Left ventricle myocardium superior (tissue), 1 donor: ENCODE measurements around the gene RIMKLA. TPM values are rescaled to one million over a fixed set of nuclear protein-coding genes. Genes with fewer than 3 reads are reported as not detected.

Source experiments
- ATAC-seq: fragments of 200-7000 bp; cut with Tn5 transposase; one replicate; pipeline ENCODE4 v1.9.1; 2020; ENCODE audit warnings: mild to moderate bottlenecking, moderate library complexity
- DNase-seq: peaks from one replicate; pipeline ENCODE4 v3.0.0-alpha.2; 2020
- intact Hi-C: fragments of 100-400 bp; cut with micrococcal nuclease; formaldehyde crosslinking; loops from one replicate; pipeline ENCODE4 v1.11.0; 2022
- total RNA-seq: library from RNA; stranded (reverse); fragmentation: NEBNext Ultra II Directional; extraction: Animal tissue kit (Norgen Biotek cat#: 25700); gene quantifications from one replicate; pipeline ENCODE4 v1.2.1, GENCODE V29; 2021
- donor health status: DM: no; HTN: yes; CAD: no; lungs with severe emphysema.

Gene RIMKLA
- total RNA-seq, 1 donor from 2014 or later = 9.7 TPM

DNA sequence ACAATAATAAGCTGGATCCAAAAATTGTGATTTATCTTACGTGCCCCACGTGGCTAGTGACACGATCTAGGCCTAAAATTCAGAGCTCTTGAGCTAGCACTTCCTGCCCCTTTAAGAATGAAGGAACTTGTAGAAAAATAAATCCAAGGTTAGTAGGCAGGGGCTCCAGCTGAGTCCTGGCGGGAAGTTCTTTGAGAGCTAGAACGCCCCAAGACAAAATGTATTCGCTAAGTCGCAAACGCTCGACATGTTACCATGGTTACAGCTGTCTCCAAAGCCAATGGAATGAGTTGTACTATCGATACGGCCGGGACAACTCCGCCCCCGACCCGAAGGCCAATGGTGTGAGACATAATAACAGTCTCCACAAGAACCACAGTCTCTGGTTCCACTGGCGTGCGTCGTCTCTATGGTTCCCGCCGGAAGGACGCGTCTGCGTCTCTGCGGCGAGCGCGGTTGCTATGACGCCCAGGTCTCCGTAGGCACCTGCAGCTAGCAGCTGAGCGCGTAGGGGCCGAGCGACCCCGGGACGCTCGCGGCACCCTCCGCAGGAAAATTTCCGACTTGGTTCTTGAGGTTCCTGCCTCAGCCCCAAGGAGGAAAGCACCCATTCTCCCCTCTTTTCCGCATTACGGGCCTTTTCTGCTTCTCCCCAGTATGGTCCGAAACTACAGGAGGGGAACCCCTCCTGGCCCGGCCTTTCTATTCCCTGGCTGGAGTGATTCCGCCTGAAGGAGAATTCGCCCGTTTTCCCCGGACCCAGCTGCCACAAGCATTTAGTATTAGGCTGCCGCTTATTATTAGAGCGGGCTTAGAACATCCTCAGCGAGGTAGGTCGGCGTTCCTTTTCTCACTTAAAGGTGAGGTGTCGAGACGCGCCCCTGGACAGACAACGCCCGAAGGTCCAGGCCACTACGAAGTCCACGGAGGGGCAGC, 82.5 kb downstream of the RIMKLA start, which contains the start of gene CCDC30:
CCDC30 (plus strand) TSS at position 459 of the 936 bp plus-strand sequence. CDS start 17,266 bp downstream, outside the sequence.
- ATAC-seq (peak; percentile 100), DNase-seq (peak; percentile 94)
- intact Hi-C loops = no loop called here

DNA sequence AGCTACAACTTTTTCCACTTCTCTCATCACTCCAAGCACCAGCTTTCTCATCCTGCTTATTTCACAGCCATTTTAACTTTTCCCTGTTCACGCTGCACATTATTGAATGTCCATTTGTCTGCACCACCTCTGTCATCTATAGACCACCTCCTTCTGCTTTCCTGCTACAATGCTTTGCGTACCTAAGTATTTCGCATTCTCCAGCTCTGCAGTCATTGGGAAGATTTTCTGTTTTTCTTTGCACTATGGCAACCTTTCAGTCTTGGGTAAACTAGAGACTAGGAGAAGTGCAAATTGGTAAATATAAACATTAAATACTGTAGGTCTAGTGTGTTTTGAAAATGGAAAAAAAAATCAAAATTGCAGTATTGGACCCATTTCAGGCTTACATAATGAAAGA, 83.3 kb downstream of the RIMKLA start:
- intact Hi-C loops = no loop called here
- no peak for ATAC-seq
- no peak for DNase-seq

DNA sequence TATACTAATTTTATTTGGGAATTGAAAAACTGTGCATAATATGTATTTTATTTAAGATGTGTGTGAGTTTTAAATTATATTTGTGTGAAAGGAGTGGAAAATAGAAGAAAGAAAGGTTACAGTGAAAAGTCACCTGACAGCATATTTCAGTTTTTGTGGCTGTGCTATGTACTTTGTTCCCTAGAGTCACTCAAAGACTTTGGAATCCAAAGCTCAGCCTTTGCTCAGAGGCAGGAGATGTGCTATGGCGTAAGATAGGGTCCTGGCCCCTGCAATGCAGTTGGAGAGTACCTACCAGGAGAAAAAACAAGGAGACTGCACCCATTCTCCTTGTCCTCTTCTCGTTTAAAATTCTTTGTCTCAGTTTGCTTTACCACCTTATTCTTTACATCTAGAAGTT, 85.4 kb downstream of the RIMKLA start:
- ATAC-seq (no peak), DNase-seq (no peak)
- intact Hi-C loops = no loop called here

DNA sequence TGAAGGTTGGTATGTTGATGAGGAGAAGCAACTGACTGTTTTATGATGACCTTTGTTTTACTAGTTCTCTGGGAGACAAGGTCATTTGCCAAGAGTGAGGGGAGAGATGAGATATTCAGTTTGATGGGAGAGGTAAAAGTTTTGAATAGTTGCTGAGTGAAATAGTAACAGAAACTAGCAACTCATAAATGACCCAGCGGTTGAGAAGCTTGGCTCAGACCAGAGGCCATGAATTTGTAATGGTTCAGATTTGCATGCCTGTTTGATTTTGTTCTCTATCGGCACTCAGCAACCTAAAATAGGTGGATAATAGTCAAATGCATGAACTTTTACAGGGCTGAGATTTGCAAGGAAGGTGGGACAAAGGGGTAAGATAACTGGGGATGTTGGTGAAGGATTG, 89.1 kb downstream of the RIMKLA start:
- ATAC-seq (no peak), DNase-seq (no peak)
- intact Hi-C loops = no loop called here

Other genes with a start within 250 kb of the RIMKLA start
- not detected for gene GUCA2B, start 227.4 kb upstream of the RIMKLA start, total RNA-seq
- not detected for gene GUCA2A, start 216.0 kb upstream of the RIMKLA start, total RNA-seq
- gene FOXJ3, start 45.6 kb upstream of the RIMKLA start, total RNA-seq = 35.1 TPM
- 0.84 TPM for gene ZMYND12, start 75.2 kb downstream of the RIMKLA start, total RNA-seq
- 31.1 TPM for gene PPCS, start 75.8 kb downstream of the RIMKLA start, total RNA-seq
- gene CCDC30, start 82.5 kb downstream of the RIMKLA start, total RNA-seq = 1.2 TPM